ENCODE measurements around the gene GTPBP2.

Gene GTPBP2

GRCh38 chr6:43582911-43583310 lies 46.2 kb downstream of the GTPBP2 start:
- no peaks in the 10 kb centered on the region for H3K9me3 Mint-ChIP-seq
- no peak overlapping the region for H3K4me3 Mint-ChIP-seq
- H3K4me1 Mint-ChIP-seq: peaks cover 36% of the 10 kb centered on the region
- no peaks in the 10 kb centered on the region for H3K27me3 Mint-ChIP-seq
- H3K36me3 Mint-ChIP-seq: peaks cover 4% of the 10 kb centered on the region
- no peak overlapping the region for H3K27ac Mint-ChIP-seq

DNA sequence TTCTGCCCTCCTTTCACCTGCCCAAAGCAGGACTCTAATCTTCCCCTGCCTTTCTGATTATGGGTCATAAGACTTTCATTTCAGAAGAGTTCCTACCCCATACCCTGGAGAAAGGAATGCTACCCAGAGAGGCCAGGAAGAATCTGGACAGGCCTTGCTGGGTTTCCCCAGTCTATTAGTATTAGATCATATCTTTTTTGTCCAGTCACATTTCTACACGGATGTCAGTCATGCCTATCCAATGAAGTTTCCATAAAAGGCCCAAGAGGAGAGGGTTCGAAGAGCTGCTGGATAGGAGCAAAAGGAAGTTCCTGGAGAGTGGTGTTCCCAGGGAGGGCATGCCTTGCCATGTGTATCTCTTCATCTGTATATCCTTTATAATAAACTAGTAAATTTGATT lies 49.9 kb downstream of the GTPBP2 start:
- Mint-ChIP-seq H3K9me3 (no peaks in the 10 kb centered on the region), H3K4me3 (peak overlapping the region; percentile 40), H3K36me3 (peaks cover 3% of the 10 kb centered on the region), H3K4me1 (peaks cover 31% of the 10 kb centered on the region), H3K27ac (no peak overlapping the region), H3K27me3 (no peaks in the 10 kb centered on the region)

GRCh38 chr6:43578748-43579147 lies 50.3 kb downstream of the GTPBP2 start:
- Mint-ChIP-seq H3K4me3 (peak overlapping the region; percentile 40), H3K36me3 (peaks cover 3% of the 10 kb centered on the region), H3K27me3 (no peaks in the 10 kb centered on the region), H3K4me1 (peaks cover 28% of the 10 kb centered on the region), H3K27ac (no peak overlapping the region), H3K9me3 (no peaks in the 10 kb centered on the region)

GRCh38 chr6:43575772-43576551 lies 53.1 kb downstream of the GTPBP2 start, which contains the start of the genes POLH and XPO5:
Gene POLH, plus strand, starts transcription at chr6:43576185. Its CDS starts 6,135 bp downstream, at chr6:43582320.
Gene XPO5, minus strand, starts transcription at chr6:43576038. Its CDS starts 174 bp downstream, at chr6:43575864.
- Mint-ChIP-seq H3K4me3 (peak within 1 kb of the TSS; percentile 97), H3K4me1 (peaks cover 40% of the 10 kb centered on the region), H3K27me3 (no peaks in the 10 kb centered on the region), H3K9me3 (no peaks in the 10 kb centered on the region), H3K36me3 (peaks cover 5% of the 10 kb centered on the region), H3K27ac (peak within 1 kb of the TSS; percentile 93)

DNA sequence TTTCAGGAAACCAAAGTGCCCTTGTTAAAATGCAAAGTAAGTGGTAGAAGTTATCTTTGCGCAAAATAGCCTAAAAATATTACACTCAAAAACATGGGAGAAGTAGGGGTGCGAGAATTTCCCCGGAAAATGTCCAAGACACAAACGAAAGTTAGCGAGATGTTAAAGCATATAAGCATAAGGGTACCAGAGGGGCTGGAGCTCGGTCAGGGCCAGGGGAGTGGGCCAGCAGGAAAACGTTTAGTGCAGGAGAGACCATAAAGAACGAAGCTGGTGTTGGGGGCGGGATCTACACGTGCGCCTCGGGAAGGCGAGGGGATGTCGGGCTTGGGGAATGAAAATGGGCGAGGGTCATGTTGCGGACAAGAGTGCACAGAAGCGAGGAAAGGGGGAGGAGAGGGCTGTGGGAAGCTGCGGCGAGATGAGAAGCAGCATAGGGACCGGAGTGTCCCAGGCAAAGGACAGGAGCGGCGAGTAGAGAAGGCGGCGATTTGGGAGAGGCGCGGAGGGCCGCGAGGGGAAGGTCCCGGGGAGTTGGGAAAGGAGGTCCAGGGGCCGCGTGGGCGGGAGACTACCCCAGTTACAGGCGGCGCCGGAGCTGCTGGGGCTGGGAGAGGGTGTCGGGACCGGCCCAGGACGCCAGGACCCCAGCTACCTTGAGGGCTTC lies 53.8 kb downstream of the GTPBP2 start:
- H3K4me1 Mint-ChIP-seq: peaks cover 42% of the 10 kb centered on the region
- peak overlapping the region; percentile 93 for H3K27ac Mint-ChIP-seq
- peak overlapping the region; percentile 97 for H3K4me3 Mint-ChIP-seq
- no peaks in the 10 kb centered on the region for H3K27me3 Mint-ChIP-seq
- peaks cover 5% of the 10 kb centered on the region for H3K36me3 Mint-ChIP-seq
- H3K9me3 Mint-ChIP-seq: no peaks in the 10 kb centered on the region

- peaks cover 18% of the 10 kb centered on the region for H3K4me1 Mint-ChIP-seq
- no peak overlapping the region for H3K4me3 Mint-ChIP-seq
- no peaks in the 10 kb centered on the region for H3K9me3 Mint-ChIP-seq
- peaks cover 9% of the 10 kb centered on the region for H3K36me3 Mint-ChIP-seq
- H3K27me3 Mint-ChIP-seq: no peaks in the 10 kb centered on the region
- no peak overlapping the region for H3K27ac Mint-ChIP-seq
These were observed 57.0 kb downstream of the GTPBP2 start for GRCh38 chr6:43572015-43572414.

DNA sequence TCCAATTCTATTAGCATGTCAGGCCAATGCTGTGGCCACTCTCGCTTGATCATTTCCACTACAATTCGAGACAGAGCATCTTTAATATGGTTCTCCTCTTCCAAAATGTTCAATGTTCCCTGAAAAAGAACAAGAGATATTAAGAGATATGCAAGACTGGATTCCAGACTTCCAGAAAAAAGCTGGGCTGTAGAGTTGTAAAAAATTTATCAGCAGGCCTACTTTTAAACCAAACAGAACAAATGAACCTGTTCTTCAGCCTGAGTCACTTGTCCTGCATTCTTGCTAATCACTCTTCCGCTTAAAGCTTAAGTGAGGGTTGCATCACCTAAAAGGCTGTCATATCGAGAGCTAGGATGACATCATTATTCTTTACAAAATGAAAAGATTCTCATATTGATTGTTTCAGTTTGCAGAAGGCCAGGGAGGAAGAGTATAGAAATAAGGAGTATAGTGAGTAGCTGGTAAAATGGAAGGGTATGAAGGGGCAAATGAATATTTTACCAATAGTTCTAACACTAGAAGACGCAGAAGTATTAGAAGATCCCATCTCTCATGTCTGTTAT lies 58.1 kb downstream of the GTPBP2 start:
- Mint-ChIP-seq H3K9me3 (no peaks in the 10 kb centered on the region), H3K4me1 (peaks cover 18% of the 10 kb centered on the region), H3K27me3 (no peaks in the 10 kb centered on the region), H3K4me3 (peak overlapping the region; percentile 23), H3K27ac (peak overlapping the region; percentile 33), H3K36me3 (peaks cover 9% of the 10 kb centered on the region)
